IPS DF 4.7 (cell line): ENCODE results near the gene TTYH1.
"Not testable (repeated sequence)": the region's sequence is repeated elsewhere in the genome, so short reads cannot be mapped to it uniquely, and the experiment has no call there.

Experiments used
- DNase-seq: peaks from one replicate; pipeline ENCODE4 v3.0.0-alpha.2; 2013; ENCODE audit warnings: low spot score; ENCODE audit errors: extremely low read depth

TTYH1 gene

DNA sequence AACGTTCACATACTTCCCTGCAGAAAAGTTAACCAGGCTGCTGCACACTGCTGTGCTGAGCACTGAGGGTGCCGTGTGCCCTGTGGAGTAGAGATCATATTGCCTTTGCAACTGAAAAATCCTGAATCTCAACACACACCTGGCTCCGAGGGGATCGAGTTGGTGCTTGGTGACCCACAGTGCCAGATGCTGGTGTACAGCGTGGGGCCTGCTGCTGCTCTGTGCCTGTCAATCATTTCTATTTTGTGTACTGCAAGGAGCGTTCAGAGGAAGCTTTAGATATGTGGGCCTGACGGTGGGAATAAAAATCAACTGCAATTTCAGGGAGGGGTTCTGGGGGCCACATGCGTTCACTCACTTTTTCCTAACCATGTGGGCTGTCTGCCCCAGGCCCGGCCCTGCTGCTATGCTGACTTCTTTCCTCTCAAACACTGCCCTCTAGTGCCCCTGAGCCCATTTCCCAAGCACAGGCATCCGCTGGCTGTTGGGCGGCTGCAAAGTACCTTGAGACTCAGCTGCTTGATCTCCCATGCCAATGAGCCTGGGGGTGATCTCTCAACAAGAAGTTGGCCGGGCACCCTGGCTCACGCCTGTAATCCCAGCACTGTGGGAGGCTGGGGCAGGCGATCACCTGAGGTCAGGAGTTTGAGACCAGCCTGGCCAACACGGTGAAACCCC is 24.0 kb downstream of the TTYH1 start:
- DNase-seq, result no peak

DNA sequence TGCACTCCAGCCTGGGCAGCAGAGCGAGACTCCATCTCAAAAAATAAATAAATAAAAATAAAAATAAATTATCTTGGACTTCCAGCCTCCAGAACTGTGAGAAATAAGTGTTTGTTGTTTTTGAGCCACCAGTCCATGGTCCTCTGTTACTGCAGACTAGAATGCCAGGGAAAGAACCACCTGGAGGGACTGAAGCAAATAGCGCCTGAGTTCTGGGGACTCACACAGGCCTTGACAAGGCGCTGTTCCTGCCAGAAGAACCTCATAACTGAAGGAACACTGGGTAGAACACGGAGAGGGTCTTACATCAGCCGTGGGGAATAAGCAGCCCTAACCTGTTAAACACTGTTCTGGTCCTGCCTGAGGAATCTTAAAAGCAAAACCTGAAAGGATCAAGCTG is 25.4 kb downstream of the TTYH1 start:
- DNase-seq, result no peak

DNA sequence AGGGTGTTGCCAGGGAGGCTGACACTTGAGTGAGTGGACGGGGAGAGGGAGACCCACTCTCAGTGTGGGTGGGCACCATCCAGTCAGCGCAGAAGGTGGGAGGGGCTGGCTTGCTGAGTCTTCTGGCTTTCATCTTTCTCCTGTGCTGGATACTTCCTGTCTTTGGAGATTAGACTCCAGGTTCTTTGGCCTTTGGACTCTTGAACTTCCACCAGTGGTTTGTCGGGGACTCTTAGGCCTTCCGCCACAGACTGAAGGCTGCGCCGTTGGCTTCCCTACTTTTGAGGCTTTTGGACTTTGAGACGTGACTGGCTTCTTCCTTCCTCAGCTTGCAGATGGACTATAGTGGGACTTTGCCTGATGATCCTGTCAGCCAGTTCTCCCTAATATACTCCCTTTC is 29.5 kb downstream of the TTYH1 start:
- DNase-seq, result no peak

DNA sequence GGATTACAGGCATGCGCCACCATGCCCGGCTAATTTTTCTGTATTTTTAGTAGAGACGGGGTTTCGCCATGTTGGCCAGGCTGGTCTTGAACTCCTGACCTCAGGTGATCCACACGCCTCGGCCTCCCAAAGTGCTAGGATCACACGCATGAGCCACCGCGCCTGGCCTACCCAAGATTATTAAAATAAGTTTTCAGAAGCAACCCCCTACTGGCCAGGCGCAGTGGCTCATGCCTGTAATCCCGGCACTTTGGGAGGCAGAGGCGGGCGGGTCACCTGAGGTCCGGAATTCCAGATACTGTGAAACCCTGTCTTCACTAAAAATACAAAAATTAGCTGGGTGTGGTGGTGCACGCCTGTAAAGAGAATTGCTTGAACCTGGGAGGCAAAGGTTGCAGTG is 31.1 kb downstream of the TTYH1 start:
- DNase-seq, result not testable (repeated sequence)

DNA sequence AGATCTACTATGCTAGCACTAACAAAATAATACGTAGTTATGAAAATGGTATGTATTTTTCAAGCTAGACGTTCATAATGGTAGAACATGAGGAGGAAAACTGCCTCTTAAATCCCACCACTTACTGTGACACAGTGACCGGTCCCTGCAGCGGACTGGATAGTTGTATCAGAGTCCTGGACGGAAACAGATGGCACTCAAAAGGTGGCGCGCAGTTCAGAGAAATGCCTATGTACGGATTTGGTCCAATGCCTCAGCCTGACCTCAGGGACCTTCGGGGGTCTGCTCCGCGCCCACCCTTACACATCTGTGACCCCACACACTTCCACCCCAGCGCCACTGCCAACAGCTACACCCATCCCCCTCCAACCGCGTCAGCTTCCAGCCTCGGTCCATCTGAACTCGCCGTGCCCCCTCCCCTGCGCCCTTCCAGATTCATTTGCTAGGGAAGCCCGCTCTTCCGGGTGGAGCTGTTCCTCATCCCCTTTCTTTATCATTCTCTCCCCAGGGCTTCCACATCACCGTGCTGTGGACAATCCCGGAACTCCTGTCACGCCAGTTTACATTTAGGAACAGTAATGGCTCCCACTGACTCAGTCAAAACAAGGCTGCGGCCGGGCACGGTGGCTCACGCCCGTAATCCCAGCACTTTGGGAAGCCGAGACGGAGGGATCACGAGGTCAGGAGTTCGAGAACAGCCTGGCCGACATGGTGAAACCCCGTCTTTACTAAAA is 32.9 kb downstream of the TTYH1 start:
- DNase-seq, result no peak

DNA sequence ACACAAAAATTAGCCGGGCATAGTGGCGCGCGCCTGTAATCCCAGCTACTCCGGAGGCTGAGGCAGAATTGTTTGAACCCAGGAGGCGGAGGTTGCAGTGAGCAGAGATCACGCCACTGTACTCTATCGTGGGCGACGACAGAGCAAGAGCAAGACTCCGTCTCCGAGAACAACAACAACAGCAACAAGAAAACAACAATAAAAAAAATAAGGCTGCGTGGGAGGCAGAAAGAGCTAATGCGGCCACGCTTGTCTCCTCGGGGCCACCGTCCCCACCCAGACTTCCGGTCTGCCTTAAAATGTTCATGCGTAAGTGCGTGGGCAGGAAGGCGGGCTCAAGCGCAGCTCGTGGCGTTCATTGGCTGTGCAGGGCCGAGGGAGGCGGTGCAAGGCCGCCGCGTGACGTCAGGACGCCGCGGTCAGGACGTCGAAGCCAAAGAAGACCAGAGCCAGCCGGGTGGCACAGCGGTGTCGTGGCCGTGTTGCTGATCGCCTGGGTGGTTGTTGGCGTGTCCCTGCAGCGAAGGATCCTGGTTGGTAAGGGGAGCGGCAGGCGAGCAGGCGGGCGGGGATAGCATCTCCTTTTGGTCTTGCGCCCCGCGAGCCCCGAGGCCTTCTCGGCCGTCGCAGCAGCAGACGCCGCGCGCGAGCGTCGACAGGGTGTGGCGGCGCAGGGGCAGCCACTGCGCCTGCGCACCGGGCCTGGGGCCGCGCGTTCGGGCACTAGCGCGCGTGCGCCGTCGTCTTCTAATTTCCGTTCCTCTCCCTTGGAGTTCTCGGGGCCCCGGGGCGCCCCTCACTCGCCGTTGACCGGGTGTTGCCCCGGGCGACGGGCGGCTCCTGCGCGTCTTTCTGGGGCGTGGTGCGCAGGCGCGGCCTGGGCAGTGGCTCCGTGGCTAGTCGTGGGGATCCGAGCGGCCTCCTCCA is 33.8 kb downstream of the TTYH1 start, which contains the start of gene LENG8:
LENG8 (plus strand) TSS at position 426 of the 927 bp plus-strand sequence. CDS start 2,146 bp downstream, outside the sequence.
- no peak for DNase-seq

DNA sequence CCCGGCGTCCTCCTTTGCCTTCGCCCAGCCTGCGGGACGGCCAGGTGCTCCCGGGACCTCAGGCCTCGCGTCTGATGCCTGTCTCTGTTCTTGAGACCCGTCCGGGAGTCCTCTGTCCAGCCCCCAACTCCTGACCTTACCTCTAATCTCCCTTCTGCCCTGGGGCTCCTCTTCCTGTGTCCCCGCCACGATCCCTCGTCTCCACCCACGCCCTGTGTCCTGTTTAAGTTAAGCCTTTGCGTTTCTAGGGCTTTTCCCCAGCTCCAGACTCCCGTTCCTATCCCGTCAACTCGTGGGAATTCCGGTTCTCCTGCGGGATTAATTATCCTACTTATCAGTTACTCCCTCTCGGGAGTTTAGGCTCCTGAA is 34.4 kb downstream of the TTYH1 start:
- DNase-seq, result no peak

DNA sequence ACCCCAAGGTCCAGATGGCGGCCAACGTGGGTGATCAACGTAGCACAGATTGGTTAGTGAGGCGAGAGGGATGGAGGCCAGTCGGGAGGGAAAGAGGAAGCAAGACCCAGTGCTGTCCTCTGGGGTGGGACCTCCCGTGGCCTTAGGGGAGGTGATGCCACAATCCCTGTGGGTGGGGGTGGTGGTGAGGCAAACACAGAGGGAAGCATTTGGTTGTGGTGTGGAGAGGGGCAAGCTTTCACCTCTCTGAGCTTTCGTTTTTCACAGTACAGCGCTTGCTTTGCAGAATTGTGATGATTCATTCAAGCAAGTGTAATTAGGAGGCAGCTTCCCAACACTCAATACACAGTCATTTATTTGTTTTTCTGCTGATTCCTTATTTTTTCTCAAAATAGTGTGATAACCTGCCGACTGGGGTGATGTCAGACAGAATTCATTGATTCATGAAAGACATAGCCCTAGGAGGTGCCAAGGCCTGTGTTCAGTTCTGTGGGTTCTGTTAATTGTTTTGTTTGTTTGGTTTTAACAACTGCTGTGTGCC is 36.1 kb downstream of the TTYH1 start:
- DNase-seq, result no peak

DNA sequence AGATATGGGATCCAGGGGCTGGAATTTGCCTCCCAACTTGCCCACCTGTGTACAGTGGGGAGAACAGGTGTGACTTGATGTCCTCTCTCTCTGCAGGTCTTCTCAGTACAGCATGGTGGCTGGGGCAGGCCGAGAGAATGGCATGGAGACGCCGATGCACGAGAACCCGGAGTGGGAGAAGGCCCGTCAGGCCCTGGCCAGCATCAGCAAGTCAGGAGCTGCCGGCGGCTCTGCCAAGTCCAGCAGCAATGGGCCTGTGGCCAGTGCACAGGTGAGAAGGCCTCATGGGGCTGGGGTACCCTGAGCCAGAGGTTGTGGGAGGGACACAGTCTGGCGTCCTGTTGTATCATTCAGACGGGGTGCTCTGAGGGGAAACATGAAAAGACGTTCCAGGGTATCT is 36.7 kb downstream of the TTYH1 start:
- no peak for DNase-seq

DNA sequence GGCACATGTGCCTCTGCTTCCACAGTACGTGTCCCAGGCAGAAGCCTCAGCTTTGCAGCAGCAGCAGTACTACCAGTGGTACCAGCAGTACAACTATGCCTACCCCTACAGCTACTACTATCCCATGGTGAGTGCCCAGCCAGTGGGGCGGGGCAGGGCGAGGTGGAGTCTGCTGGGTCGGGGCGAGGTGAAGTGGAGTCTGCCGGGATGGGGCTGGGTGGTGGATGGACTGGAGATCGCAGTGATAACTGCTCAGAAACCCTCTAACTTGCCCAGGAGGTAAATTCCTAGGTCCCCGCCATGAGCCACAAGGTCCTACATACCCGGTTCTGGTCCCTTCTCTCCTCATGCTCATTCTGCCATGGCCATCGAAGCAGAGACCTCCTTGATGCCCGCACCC is 37.4 kb downstream of the TTYH1 start:
- no peak for DNase-seq

DNA sequence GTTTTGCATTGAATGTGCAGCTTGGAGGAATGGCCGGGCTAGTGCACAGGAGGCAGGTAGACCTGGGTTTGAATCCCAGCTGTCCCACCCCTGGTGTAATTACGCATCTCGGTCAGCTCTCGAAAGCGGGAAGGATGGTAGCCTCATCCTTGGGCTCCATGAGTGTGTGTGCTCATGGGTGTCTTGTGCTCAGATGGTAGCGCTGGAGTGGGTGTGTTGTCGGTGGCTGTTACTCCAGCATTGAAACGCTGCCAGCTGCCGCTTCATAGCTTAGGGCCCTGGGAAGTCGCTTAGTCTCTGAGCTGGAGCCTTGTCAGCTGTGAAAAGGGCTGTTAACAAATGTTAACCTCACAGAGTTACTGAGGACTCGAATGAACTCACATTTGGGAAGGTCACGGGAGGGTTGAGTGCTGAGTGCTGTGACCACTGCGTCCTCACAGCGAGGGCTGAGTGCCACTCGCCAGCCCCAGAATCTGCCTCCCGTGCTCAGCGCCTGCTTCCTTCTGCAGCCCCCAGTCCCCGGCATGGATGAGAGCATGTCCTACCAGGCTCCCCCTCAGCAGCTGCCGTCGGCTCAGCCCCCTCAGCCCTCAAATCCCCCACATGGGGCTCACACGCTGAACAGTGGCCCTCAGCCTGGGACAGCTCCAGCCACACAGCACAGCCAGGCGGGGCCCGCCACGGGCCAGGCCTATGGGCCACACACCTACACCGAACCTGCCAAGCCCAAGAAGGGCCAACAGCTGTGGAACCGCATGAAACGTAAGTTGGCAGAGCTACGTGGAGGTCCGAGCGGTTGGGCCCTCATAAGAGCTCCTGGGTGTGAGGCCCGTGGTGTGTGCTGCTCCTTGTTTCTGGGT is 38.9 kb downstream of the TTYH1 start:
- DNase-seq, result no peak

DNA sequence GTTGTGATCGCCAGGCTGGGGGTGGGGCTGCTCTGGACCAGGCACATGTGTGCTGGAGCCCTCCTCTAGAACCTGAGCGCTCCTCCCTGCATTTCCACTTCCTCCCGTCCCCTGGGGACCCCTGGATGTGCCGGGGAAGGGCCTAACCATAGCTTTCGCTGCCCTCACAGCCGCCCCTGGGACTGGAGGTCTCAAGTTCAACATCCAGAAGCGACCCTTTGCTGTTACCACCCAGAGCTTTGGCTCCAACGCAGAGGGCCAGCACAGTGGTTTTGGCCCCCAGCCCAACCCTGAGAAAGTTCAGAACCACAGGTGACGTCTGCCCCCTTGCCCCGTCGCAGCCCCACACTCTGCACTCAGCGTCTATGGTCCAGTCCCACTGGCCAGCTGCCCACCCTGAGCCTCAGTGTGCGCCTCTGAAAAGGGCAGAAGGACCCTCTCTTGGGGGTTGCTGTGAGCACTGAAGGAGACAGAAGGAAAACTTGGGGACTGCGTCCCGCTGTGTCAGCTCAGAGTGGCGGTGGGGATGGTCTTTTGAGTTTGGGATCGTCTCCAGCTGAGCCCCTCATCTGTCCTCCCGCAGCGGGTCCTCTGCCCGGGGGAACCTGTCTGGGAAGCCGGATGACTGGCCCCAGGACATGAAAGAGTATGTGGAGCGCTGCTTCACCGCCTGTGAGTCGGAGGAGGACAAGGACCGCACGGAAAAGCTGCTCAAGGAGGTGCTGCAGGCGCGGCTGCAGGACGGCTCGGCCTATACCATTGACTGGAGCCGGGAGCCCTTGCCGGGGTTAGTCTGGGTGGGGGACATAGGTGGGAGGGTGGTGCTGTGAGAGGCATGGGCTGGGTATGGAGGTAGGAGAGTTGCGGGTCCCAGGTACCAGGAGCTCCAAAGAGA is 39.8 kb downstream of the TTYH1 start:
- DNase-seq, result no peak

DNA sequence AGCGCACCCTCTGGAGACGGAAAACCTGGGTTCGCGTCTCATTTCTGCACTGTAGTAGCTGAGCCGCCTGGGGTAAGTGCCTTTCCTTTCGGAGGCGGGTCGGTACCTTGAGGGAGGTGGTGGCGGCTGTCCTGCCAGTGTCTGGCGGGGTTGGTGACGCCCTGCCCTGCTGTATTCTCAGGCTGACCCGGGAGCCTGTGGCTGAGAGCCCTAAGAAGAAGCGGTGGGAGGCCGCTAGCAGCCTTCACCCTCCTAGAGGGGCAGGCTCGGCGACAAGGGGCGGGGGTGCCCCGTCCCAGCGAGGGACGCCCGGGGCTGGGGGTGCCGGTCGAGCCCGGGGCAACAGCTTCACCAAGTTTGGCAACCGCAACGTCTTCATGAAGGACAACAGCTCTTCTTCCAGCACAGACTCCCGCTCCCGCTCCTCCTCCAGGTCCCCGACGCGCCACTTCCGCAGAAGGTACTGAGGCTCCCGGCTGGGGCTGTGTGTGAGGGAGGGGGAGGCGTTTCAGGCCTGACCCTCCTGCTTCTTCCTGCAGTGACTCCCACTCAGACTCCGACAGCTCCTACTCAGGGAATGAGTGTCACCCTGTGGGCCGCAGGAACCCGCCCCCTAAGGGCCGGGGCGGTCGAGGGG is 40.6 kb downstream of the TTYH1 start:
- no peak for DNase-seq

DNA sequence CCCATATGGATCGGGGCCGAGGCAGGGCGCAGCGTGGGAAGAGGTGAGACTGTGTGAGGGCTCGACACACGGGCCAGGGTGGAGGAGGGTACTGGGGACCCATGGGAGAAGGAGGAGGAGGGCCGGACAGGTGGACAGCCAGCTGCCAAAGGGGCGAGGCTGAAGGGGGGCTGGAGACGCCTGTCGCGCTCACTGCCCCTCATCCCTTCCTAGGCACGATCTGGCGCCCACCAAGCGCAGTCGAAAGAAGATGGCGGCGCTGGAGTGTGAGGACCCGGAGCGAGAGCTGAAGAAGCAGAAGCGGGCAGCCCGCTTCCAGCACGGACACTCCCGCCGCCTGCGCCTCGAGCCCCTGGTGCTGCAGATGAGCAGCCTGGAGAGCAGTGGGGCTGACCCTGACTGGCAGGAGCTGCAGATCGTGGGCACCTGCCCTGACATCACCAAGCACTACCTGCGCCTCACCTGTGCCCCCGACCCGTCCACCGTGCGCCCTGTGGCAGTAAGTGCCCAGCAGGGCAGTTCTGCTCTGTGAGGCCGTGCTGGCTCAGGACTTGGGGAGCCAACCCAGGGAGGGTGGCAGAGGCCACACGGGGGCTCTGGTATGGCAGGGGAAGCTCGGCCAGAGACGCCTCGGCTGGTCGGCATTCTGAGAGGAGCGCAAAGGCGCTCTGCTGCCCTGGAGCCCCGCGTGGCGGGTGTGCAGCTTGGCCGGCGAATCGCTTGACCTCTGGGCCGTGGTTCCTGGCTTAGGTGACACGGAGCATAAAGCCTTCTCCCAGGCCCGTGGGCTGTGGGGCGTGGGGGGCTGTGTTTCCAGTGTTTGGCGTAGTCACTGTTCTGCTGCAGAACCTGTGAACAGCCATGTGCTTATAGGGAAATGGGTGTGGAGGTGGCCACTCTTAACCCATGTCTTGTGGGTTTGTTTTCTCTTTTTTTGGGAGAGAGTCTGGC is 41.4 kb downstream of the TTYH1 start:
- DNase-seq, result no peak

DNA sequence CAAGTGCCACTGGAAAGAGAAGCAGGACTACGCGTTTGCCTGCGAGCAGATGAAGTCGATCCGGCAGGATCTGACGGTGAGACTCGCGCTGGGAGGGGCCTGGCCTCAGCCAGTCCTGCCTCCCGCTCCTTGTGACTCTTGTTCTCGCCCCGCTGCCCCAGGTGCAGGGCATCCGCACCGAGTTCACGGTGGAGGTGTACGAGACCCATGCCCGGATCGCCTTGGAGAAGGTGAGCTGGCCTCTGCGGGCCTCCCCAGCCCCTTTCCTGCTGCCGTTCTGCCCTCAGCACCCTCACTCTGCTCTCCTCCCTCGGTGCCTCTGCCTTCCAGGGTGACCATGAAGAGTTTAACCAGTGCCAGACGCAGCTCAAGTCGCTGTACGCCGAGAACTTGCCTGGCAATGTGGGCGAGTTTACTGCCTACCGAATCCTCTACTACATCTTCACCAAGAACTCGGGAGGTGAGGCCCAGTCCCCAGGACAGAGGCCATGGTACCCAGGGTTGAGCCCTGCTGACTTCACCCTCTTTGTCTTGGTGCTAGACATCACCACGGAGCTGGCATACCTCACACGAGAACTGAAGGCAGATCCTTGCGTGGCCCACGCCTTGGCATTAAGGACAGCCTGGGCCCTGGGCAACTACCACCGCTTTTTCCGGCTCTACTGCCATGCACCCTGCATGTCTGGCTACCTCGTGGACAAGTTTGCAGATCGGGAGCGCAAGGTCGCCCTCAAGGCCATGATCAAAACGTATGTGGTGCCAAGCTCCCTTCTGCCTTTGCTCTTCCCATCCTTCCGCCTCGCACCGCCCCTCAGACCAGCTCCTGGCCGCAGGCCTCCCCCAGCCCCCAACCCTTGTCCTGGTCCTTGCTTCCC is 42.7 kb downstream of the TTYH1 start:
- DNase-seq, result no peak

DNA sequence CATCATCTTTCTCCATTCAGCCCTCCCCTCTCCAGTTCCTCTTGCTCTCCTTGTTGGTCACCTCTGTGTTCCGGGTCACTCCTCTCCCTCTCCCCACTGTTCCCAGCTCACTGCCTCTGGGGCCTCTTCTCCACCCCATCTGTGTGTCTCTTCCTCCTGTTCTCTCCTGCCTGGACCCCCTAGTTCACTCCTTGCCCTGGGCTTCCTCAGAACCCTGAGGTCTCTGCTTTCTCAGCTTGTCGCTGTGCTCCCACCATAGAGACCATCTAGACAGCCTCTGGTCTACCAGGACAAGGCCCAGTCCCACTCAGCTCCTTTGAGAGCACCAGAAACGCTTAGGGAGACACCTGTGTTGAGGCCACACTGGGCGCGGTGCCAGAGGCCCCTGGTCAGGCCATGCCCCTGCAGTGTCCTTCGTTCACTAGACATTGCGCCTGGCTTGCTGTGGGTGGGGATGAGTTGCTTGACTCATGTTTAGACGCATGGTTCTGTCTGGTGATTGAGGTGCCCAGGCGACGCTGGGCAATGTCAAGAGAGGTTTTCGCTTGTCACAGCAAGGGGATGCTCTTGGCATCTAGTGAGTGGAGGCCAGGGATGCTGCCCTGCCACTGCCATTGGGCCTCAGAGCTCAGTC is 43.5 kb downstream of the TTYH1 start:
- DNase-seq, result no peak
